ENCODE results near the gene PRKG2.

PRKG2 gene

GRCh38 chr4:81215931-81216330 lies 909 bp upstream of the PRKG2 start:
- DNase-seq (ENCODE audit: low read depth) = no peak

- no peak for DNase-seq (ENCODE audit: low read depth)
Observed at GRCh38 chr4:81214144-81214880, 710 bp downstream of the PRKG2 start.

- no peak for DNase-seq (ENCODE audit: low read depth)
Observed at GRCh38 chr4:81213671-81214070, 1.4 kb downstream of the PRKG2 start.

GRCh38 chr4:81211956-81212355 lies 3.1 kb downstream of the PRKG2 start:
- no peak for DNase-seq (ENCODE audit: low read depth)

GRCh38 chr4:81207828-81208227 lies 7.2 kb downstream of the PRKG2 start:
- peak; percentile 94 for DNase-seq (ENCODE audit: low read depth)

- DNase-seq (ENCODE audit: low read depth) = no peak
Observed at GRCh38 chr4:81205302-81205701, 9.7 kb downstream of the PRKG2 start.

- no peak for DNase-seq (ENCODE audit: low read depth)
Observed at GRCh38 chr4:81204571-81204970, 10.5 kb downstream of the PRKG2 start.

- no peak for DNase-seq (ENCODE audit: low read depth)
Observed at GRCh38 chr4:81199831-81200230, 15.2 kb downstream of the PRKG2 start.

- no peak for DNase-seq (ENCODE audit: low read depth)
Observed at GRCh38 chr4:81198609-81199008, 16.4 kb downstream of the PRKG2 start.

GRCh38 chr4:81197864-81198524 lies 17.0 kb downstream of the PRKG2 start:
- no peak for DNase-seq (ENCODE audit: low read depth)

- DNase-seq (ENCODE audit: low read depth) = no peak
Observed at GRCh38 chr4:81196126-81196650, 18.8 kb downstream of the PRKG2 start.

- no peak for DNase-seq (ENCODE audit: low read depth)
Observed at GRCh38 chr4:81195475-81195874, 19.5 kb downstream of the PRKG2 start.

GRCh38 chr4:81194286-81194685 lies 20.7 kb downstream of the PRKG2 start:
- DNase-seq (ENCODE audit: low read depth) = no peak

GRCh38 chr4:81180916-81181315 lies 34.1 kb downstream of the PRKG2 start:
- no peak for DNase-seq (ENCODE audit: low read depth)

- no peak for DNase-seq (ENCODE audit: low read depth)
Observed at GRCh38 chr4:81179326-81179725, 35.7 kb downstream of the PRKG2 start.

- DNase-seq (ENCODE audit: low read depth) = no peak
Observed at GRCh38 chr4:81173213-81173612, 41.8 kb downstream of the PRKG2 start.

GRCh38 chr4:81166458-81167160 lies 48.4 kb downstream of the PRKG2 start:
- peak; percentile 38 for DNase-seq (ENCODE audit: low read depth)

GRCh38 chr4:81165861-81166430 lies 49.1 kb downstream of the PRKG2 start:
- peak; percentile 36 for DNase-seq (ENCODE audit: low read depth)

GRCh38 chr4:81164623-81165416 lies 50.2 kb downstream of the PRKG2 start:
- peak; percentile 25 for DNase-seq (ENCODE audit: low read depth)

GRCh38 chr4:81164126-81164525 lies 50.9 kb downstream of the PRKG2 start:
- DNase-seq (ENCODE audit: low read depth) = no peak

GRCh38 chr4:81162752-81163458 lies 52.1 kb downstream of the PRKG2 start:
- no peak for DNase-seq (ENCODE audit: low read depth)
